IPS-20b (cell line): ENCODE measurements around the gene MT1F.
"Not testable (repeated sequence)": the region's sequence is repeated elsewhere in the genome, so short reads cannot be mapped to it uniquely, and the experiment has no call there.

Experiments used
- H3K27ac ChIP-seq: one replicate; pipeline ENCODE4 v1.5.1; 2013; ENCODE audit warnings: low read length
- H3K27me3 ChIP-seq: 2 replicates; pipeline ENCODE4 v1.6.1; 2013; ENCODE audit warnings: mild to moderate bottlenecking, low read length, inconsistent platforms; ENCODE audit not compliant: insufficient read depth
- H3K36me3 ChIP-seq: 2 replicates; pipeline ENCODE4 v1.6.1; 2013; ENCODE audit warnings: low read depth, mild to moderate bottlenecking, inconsistent platforms, low read length, moderate library complexity; ENCODE audit not compliant: insufficient read depth
- H3K4me1 ChIP-seq: 2 replicates; pipeline ENCODE4 v1.6.1; 2013; ENCODE audit warnings: mild to moderate bottlenecking, control low read depth, inconsistent platforms, low read length, moderate library complexity; ENCODE audit not compliant: insufficient read depth
- H3K4me3 ChIP-seq: 2 replicates; pipeline ENCODE4 v1.5.1; 2013; ENCODE audit warnings: mild to moderate bottlenecking, low read length, inconsistent platforms
- H3K9ac ChIP-seq: 2 replicates; pipeline ENCODE4 v1.6.1; 2013; ENCODE audit warnings: low read depth, mild to moderate bottlenecking, inconsistent platforms, low read length, moderate library complexity
- H3K9me3 ChIP-seq: 2 replicates; pipeline ENCODE4 v1.6.1; 2013; ENCODE audit warnings: mild to moderate bottlenecking, low read depth, low read length, inconsistent platforms; ENCODE audit not compliant: insufficient read depth

The MT1F gene

DNA sequence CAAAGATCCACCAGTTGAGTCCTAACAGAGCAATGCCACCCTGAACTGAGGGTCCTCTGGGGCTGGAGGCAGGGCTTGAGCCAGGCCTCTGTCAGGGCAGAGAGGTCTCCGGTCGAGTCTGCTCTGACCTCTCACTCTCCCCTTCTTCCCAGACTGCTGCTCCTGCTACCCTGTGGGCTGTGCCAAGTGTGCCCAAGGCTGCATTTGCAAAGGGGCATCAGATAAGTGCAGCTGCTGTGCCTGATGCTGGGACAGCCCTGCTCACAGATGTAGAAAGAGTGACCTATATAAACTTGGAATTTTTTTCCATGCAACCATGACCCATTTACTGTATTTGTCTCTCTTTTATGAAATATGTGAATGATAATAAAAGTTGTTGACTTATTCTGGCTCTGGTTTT is 8.5 kb upstream of the MT1F start:
- Histone ChIP-seq H3K4me1 (no peaks in the 10 kb centered on the region), H3K9me3 (no peaks in the 10 kb centered on the region), H3K9ac (no peak overlapping the region), H3K36me3 (no peaks in the 10 kb centered on the region), H3K27me3 (peaks cover 93% of the 10 kb centered on the region), H3K4me3 (no peak overlapping the region), H3K27ac (no peak overlapping the region)

GRCh38 chr16:56649820-56650219 is 7.9 kb upstream of the MT1F start:
- Histone ChIP-seq H3K4me3 (no peak overlapping the region), H3K36me3 (no peaks in the 10 kb centered on the region), H3K27ac (no peak overlapping the region), H3K9me3 (no peaks in the 10 kb centered on the region), H3K27me3 (peaks cover 90% of the 10 kb centered on the region), H3K4me1 (no peaks in the 10 kb centered on the region), H3K9ac (no peak overlapping the region)

- no peak within 1 kb of the TSS for H3K4me3 ChIP-seq
- H3K27ac ChIP-seq = no peak within 1 kb of the TSS
- no peaks in the 10 kb centered on the region for H3K4me1 ChIP-seq
- H3K27me3 ChIP-seq = peaks cover 90% of the 10 kb centered on the region
- no peaks in the 10 kb centered on the region for H3K36me3 ChIP-seq
- no peak within 1 kb of the TSS for H3K9ac ChIP-seq
- H3K9me3 ChIP-seq = no peaks in the 10 kb centered on the region
These were observed 6.2 kb upstream of the MT1F start, which contains the start of gene MT1B for GRCh38 chr16:56651586-56651985. MT1B (plus strand) TSS chr16:56651886; CDS start chr16:56651954, 68 bp downstream.

- Histone ChIP-seq H3K27ac (no peak overlapping the region), H3K4me1 (no peaks in the 10 kb centered on the region), H3K9me3 (no peaks in the 10 kb centered on the region), H3K9ac (no peak overlapping the region), H3K36me3 (no peaks in the 10 kb centered on the region), H3K4me3 (no peak overlapping the region), H3K27me3 (peaks cover 90% of the 10 kb centered on the region)
These were observed 5.2 kb upstream of the MT1F start for GRCh38 chr16:56652600-56652999.

DNA sequence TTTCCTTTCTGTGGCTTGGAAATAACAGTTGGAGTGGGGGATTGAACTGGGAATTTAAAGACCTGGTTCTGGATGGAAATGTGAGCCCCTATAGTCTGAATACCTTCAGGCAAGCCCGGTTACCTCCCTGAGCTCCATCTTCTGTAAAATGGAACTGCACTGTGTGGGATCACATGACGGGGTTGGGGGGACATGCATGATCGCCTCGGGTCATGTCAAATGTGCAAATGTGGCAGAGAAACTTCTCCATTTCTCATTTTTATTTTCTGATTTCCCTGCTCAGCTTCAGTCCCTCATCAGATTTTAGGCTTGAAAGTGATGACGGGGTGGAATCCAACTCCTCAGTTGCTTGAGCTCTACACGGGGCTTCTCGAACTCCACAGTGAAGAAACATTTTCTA is 4.5 kb upstream of the MT1F start:
- H3K9me3 ChIP-seq = no peaks in the 10 kb centered on the region
- H3K36me3 ChIP-seq = no peaks in the 10 kb centered on the region
- H3K4me3 ChIP-seq = no peak overlapping the region
- H3K9ac ChIP-seq = no peak overlapping the region
- peaks cover 90% of the 10 kb centered on the region for H3K27me3 ChIP-seq
- no peaks in the 10 kb centered on the region for H3K4me1 ChIP-seq
- no peak overlapping the region for H3K27ac ChIP-seq

DNA sequence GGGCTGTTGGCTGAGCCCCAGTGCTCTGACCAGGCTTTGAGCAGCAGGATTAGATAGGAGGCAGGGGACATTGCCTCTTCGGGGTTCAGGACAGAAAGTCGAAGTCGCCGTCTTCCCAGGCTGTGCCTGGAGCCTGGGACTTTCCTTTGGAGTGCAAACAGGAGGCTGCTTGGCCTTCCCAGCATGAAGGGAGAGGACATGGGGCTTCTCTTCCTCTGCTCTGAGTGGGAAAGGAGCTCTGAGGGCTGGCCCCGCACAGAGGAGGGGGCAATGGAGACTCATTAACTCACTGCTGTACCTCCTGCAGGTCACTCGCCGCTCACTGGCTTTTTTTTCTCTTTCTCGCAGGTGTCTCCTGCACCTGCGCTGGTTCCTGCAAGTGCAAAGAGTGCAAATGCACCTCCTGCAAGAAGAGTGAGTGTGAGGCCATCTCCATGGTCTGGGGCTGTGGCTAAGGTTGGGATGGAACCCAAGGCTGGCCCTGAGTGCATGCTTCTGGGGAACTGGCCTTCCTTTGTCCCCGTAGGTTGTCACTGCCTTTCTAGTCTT is 642 bp downstream of the MT1F start:
- peak overlapping the region; percentile 74; the same call in 1 of the 2 replicates for H3K9ac ChIP-seq
- no peak overlapping the region for H3K27ac ChIP-seq
- peak overlapping the region; percentile 86 for H3K4me3 ChIP-seq
- no peaks in the 10 kb centered on the region for H3K4me1 ChIP-seq
- peaks cover 90% of the 10 kb centered on the region for H3K27me3 ChIP-seq
- H3K9me3 ChIP-seq = no peaks in the 10 kb centered on the region
- no peaks in the 10 kb centered on the region for H3K36me3 ChIP-seq

DNA sequence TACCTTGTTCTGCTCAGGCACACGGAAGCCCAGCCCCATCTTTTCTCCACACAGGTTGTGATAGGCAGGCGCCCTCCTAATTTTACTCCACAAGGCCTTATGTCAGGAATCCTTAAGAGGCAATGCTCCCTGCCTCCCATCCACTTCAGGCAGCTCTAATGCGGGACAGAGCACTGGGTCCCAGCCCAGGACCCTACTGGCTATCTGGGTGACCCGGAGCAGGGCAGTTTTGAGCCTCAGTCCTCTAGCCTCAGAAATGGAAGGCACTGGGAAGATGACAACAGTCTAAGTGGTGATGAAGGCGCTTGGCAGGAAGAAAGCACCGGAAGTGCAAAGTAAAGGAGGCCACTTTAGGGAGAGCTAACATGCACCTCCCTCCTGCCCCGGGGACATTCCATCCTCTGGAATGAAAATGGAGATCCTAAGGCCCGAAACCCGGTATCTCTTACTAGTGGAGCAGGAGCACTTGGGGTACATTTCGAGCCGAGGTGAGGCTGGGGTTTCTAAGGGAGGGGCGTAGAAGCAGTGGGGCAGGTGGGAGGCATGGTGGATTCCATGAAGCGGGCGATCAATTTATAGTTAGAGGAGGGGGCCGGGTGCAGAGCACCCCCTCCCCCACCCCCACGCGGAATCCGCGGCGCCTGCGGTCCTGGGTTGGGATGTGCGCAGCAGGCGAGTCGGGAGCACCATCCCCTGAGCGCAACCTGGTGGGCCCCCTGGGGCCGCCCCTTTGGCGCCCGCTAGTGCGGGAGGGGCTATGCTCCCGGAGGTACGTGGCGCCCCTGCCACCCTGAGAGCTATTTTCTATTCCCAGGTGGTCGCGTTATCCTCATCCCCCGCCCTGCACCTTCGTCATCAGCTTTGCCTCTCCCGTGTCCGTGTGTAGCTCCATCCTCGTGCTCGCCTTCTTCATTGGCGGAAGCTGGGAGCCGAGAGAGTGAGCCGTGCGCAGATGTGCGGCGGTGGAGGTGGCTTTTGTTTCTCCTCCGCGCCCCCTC is 4.9 kb downstream of the MT1F start:
- H3K4me3 ChIP-seq = peak overlapping the region; percentile 60
- no peaks in the 10 kb centered on the region; the same call in 1 of the 2 replicates for H3K9me3 ChIP-seq
- no peak overlapping the region for H3K9ac ChIP-seq
- H3K36me3 ChIP-seq = no peaks in the 10 kb centered on the region
- H3K4me1 ChIP-seq = peaks cover 3% of the 10 kb centered on the region; the same call in 1 of the 2 replicates
- peaks cover 100% of the 10 kb centered on the region for H3K27me3 ChIP-seq
- no peak overlapping the region for H3K27ac ChIP-seq

DNA sequence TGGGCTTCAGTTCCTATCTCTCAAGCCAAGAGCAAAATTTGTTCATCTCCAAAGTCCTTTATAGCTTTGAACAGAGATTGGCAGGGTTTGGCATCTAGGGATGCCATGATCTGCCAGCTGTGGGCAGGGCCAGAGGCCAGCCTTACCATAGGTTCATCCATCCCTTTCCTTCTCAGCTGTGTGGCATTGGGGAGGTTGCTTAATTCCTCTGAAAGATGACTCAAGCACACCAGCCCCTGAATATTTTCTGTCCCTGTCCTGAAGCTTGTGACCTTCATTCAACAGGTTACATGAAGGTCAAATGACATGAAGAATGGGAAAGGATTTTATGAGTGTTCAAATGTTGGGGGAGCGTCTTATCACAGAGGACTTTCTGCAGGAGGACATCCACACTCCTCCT is 6.7 kb downstream of the MT1F start:
- Histone ChIP-seq H3K4me1 (peaks cover 5% of the 10 kb centered on the region; the same call in 1 of the 2 replicates), H3K4me3 (no peak overlapping the region), H3K27ac (no peak overlapping the region), H3K27me3 (peaks cover 100% of the 10 kb centered on the region), H3K36me3 (no peaks in the 10 kb centered on the region), H3K9me3 (no peaks in the 10 kb centered on the region; the same call in 1 of the 2 replicates), H3K9ac (no peak overlapping the region)

DNA sequence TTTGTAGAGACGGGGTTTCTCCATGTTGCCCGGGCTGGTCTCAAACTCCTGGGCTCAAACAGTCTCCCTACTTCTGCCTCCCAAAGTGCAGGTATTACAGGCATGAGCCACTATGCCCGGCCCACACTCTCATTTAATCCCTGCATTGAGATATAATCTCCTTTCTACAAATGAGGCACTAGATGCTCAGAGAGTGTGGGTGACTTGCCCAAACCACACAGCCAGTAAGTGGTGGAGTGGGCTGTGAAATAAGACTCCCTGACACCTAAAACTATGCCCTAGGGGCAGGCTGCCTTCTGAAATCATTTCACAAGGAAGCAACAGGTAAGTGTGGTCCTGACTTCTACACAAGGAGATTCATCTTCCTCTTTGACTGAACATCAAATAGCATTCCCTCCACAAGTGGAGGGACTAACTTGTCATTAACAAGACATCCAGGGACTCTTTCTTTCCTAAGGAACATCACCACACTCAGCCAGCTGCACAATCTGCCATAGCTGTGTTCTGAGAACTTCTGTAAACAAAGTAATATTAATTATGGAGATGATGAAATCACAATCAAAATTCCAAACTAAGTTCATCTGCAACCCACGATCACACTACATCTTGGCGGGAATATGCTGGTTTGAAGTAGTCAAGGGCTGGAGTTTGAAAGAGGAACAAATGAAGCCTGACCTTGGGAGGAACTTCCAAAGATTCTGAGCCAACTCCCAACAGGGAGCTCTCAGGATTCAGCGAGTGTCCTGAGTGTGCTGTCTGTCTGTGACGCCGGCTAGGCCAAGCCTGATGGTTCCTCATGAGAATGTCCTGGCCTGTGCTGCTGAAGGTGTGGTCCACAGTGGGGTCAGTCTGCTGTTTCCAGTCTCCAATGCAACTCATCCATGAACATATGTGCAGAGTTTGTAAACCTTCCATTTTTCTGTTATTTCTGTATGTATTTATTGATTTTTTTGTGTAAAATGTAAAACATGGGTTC is 7.8 kb downstream of the MT1F start:
- H3K4me1 ChIP-seq, H3K36me3 ChIP-seq, H3K27ac ChIP-seq, H3K9me3 ChIP-seq, H3K4me3 ChIP-seq, H3K9ac ChIP-seq: not testable (repeated sequence)
- peaks cover 100% of the 10 kb centered on the region for H3K27me3 ChIP-seq

DNA sequence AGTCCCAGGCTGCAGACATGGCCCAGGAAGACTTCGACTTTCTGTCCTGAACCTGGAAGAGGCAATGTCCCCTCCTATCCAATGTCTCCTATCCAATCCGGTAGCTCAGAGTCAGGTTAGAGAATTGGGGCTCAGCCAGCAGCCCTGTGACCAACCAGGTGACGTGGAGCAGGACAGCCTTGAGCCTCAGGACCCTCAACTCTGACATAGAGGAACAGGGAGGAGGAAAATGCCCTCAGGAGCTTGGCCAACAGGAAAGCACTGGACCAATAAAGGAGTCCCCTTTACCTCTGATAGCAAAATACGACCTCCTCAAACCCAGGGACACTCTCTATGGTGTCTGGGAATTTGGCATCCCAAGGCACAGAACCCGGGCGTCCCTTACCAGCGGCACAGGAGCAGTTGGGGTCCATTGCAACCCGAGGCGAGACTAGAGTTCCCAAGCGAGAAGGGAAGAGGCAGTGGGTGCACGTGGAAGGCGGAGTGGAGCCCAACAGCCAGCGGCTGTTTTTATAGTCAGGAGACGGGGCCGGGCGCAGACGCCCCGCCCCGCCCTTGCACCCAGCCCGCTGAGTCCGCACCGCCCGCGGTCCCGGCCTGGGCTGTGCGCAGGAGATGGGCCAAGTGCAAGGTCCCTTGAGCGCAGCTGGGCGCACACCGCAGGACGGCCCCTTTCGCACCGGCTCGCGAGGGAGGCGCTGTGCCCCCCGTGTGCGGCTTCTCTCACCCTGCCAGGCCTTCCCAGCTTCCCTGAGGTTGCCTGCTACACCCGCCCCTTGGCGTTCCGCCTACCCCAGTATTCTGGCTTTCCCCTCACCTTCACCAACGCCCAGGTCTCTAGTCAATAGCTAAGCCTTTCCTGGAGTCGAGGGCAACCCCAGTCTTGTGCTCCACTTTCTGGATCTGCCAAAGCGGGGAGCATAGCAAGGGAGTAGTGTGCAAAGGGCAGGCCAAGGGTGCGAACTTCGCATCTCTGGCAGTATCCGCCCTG is 10.1 kb downstream of the MT1F start, which contains the start of gene MT1G:
TSS of gene MT1G (minus strand) at position 485 of the 991 bp plus-strand sequence. CDS start at position 413, 72 bp downstream.
- Histone ChIP-seq H3K36me3 (no peaks in the 10 kb centered on the region), H3K27ac (no peak within 1 kb of the TSS), H3K4me1 (peaks cover 5% of the 10 kb centered on the region; the same call in 1 of the 2 replicates), H3K27me3 (peaks cover 100% of the 10 kb centered on the region), H3K4me3 (peak within 1 kb of the TSS; percentile 59; the same call in 1 of the 2 replicates), H3K9me3 (no peaks in the 10 kb centered on the region; the same call in 1 of the 2 replicates), H3K9ac (no peak within 1 kb of the TSS; the same call in 1 of the 2 replicates)
